Type B pancreatic cell (in vitro differentiated cells): Measurements from ENCODE around the gene CEBPB. TPM values are rescaled to one million over a fixed set of nuclear protein-coding genes. Genes with fewer than 3 reads are reported as not detected.

ENCODE experiments used
- DNase-seq: peaks from one replicate; pipeline ENCODE4 v3.0.0; 2021; ENCODE audit warnings: mixed read lengths; ENCODE audit not compliant: unreplicated experiment; ENCODE audit errors: extremely low spot score
- H3K27ac Mint-ChIP-seq: 2 replicates; pipeline ENCODE4 v1.8.0; 2021; ENCODE audit warnings: mild to moderate bottlenecking, mixed read lengths
- H3K27me3 Mint-ChIP-seq: 2 replicates; pipeline ENCODE4 v1.8.0; 2021; ENCODE audit warnings: mixed read lengths
- H3K36me3 Mint-ChIP-seq: 2 replicates; pipeline ENCODE4 v1.8.0; 2021; ENCODE audit warnings: mixed read lengths
- H3K4me1 Mint-ChIP-seq: one replicate; pipeline ENCODE4 v1.8.0; 2021; ENCODE audit warnings: mixed read lengths; ENCODE audit not compliant: unreplicated experiment
- H3K4me3 Mint-ChIP-seq: 2 replicates; pipeline ENCODE4 v1.8.0; 2021; ENCODE audit warnings: mild to moderate bottlenecking, mixed read lengths
- H3K9me3 Mint-ChIP-seq: 2 replicates; pipeline ENCODE4 v1.8.0; 2021; ENCODE audit warnings: mixed read lengths
- long read RNA-seq: library from polyadenylated mRNA; unstranded; transcript quantifications from one replicate; pipeline ENCODE4 v2.0.0, GENCODE V29; 2020
- total RNA-seq: library from RNA; stranded (reverse); gene quantifications from 2 replicates; pipeline ENCODE4 v1.2.1, GENCODE V29; 2021; ENCODE audit warnings: low replicate concordance
- TF ChIP-seq, protein P1 (sequence below): fragments of 200-600 bp; sonication (generic); conservative IDR thresholded peaks from 2 replicates; pipeline ENCODE4 v1.5.0; 2021; ENCODE audit warnings: antibody characterized with exemption, mild to moderate bottlenecking

The CEBPB gene
- 23.0 and 54.1 TPM in 2 replicates for total RNA-seq
- long read RNA-seq, partial matches to known transcripts: 0 of 3 reads
- long read RNA-seq, other reads (novel, unspliced or antisense): 0 of 3 reads

DNA sequence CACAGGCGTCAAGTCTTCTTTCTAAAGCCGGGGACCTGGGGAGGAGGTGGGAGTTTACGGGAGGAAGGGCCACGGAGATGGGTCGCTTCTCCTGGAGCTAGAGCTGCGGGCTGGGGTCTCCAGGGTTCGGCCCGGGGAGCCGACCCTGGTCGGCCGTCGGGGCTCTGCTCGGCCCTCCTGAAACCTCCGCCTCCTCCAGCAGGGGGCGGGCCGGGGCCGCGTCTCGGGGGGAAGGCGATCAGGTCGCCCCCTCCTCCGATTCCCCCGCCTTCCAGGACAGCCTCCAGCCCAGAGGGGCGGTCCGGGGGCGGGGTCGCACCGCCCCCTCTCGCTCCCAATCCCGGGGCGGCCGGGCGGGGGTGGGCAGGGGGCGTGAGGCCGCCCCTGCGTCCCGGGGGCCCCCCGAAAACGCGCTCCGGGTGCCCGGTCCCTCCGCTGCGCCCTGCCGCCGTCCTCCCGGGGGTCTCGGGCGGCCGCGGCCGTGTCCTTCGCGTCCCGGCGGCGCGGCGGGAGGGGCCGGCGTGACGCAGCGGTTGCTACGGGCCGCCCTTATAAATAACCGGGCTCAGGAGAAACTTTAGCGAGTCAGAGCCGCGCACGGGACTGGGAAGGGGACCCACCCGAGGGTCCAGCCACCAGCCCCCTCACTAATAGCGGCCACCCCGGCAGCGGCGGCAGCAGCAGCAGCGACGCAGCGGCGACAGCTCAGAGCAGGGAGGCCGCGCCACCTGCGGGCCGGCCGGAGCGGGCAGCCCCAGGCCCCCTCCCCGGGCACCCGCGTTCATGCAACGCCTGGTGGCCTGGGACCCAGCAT is at the start of gene CEBPB:
Gene CEBPB (plus strand): TSS at position 580 of the 814 bp plus-strand sequence. CDS start 204 bp downstream, at position 784.
- Mint-ChIP-seq H3K27ac (peak within 1 kb of the TSS; percentile 79), H3K4me1 (peaks cover 19% of the 10 kb centered on the region), H3K27me3 (peaks cover 6% of the 10 kb centered on the region), H3K9me3 (no peaks in the 10 kb centered on the region), H3K36me3 (no peaks in the 10 kb centered on the region), H3K4me3 (peak within 1 kb of the TSS; percentile 88)
- DNase-seq: peak; percentile 97
- TF ChIP-seq, protein P1, sequence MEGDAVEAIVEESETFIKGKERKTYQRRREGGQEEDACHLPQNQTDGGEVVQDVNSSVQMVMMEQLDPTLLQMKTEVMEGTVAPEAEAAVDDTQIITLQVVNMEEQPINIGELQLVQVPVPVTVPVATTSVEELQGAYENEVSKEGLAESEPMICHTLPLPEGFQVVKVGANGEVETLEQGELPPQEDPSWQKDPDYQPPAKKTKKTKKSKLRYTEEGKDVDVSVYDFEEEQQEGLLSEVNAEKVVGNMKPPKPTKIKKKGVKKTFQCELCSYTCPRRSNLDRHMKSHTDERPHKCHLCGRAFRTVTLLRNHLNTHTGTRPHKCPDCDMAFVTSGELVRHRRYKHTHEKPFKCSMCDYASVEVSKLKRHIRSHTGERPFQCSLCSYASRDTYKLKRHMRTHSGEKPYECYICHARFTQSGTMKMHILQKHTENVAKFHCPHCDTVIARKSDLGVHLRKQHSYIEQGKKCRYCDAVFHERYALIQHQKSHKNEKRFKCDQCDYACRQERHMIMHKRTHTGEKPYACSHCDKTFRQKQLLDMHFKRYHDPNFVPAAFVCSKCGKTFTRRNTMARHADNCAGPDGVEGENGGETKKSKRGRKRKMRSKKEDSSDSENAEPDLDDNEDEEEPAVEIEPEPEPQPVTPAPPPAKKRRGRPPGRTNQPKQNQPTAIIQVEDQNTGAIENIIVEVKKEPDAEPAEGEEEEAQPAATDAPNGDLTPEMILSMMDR: peak; percentile 92

DNA sequence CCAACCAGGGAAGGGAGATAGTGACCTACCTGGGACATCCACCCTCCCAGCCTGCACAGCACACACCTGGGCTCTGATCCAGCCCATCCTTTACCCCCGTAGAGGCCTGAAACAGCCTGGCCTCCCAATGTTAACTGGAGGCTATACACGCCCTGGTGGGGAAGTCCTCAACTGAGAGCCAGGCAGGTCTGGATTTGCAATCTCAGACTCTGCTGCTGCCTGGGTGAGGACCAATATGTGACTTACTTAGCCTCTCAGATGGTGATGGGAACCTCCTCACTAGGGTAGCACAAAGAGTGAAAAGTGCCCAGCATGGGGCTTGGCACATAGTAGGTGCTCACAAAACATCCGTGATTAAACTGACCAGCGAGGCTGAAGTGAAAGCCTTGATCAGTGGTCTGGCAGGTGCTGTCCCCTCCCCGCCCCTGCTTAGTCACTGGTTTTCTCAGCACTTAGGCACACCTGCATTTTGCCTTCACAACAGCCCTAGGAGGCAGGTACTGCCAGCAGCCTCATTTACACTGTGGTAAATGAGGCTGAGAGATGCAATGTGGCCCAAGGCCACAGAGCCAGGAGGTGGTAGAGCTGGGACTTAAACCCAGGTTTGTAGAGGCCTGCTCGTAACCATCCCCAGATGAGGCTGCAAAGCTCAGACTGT is 49.5 kb upstream of the CEBPB start:
- H3K27ac Mint-ChIP-seq: no peak overlapping the region
- no peaks in the 10 kb centered on the region for H3K27me3 Mint-ChIP-seq
- H3K4me3 Mint-ChIP-seq: no peak overlapping the region
- no peak for DNase-seq
- no peaks in the 10 kb centered on the region for H3K9me3 Mint-ChIP-seq
- H3K4me1 Mint-ChIP-seq: peaks cover 22% of the 10 kb centered on the region
- H3K36me3 Mint-ChIP-seq: peaks cover 27% of the 10 kb centered on the region
- TF ChIP-seq, protein P1: no peak

- Mint-ChIP-seq H3K9me3 (no peaks in the 10 kb centered on the region), H3K4me3 (no peak overlapping the region), H3K4me1 (peaks cover 26% of the 10 kb centered on the region), H3K27me3 (no peaks in the 10 kb centered on the region), H3K27ac (no peak overlapping the region), H3K36me3 (peaks cover 28% of the 10 kb centered on the region)
- no peak for DNase-seq
- TF ChIP-seq, protein P1: no peak
These were observed 48.6 kb upstream of the CEBPB start for GRCh38 chr20:50141811-50142561.

DNA sequence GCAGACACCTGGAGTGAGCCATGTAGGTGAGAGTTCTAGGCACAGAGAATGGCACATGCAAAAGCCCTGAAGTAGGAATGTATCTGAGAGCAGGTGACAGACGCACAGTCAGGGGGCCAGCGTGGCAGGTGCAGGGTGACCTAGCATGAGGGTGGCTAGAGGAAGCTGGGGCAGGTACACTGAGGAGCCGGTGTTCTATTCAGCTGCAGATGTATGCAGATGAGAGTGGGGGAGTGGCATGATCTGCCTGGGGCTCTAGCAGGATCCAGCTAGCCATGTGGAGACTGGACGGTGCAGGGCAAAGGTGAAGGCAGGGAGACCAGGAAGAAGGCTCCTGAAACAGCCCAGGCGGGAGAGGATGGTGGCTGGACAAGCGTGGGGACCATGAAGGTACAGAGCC is 47.8 kb upstream of the CEBPB start:
- H3K9me3 Mint-ChIP-seq: no peaks in the 10 kb centered on the region
- H3K27me3 Mint-ChIP-seq: no peaks in the 10 kb centered on the region
- H3K4me1 Mint-ChIP-seq: peaks cover 32% of the 10 kb centered on the region
- H3K36me3 Mint-ChIP-seq: peaks cover 28% of the 10 kb centered on the region
- H3K4me3 Mint-ChIP-seq: no peak overlapping the region
- TF ChIP-seq, protein P1: no peak
- no peak overlapping the region for H3K27ac Mint-ChIP-seq
- no peak for DNase-seq

- Mint-ChIP-seq H3K27me3 (no peaks in the 10 kb centered on the region), H3K27ac (peak overlapping the region; percentile 62), H3K4me3 (no peak overlapping the region), H3K9me3 (no peaks in the 10 kb centered on the region), H3K4me1 (peaks cover 36% of the 10 kb centered on the region), H3K36me3 (peaks cover 28% of the 10 kb centered on the region)
- TF ChIP-seq, protein P1: no peak
- no peak for DNase-seq
These were observed 46.3 kb upstream of the CEBPB start for GRCh38 chr20:50144362-50144761.
